Measurements from ENCODE around the gene MET. TPM values are rescaled to one million over a fixed set of nuclear protein-coding genes. Genes with fewer than 3 reads are reported as not detected.
"Not testable (repeated sequence)": the region's sequence is repeated elsewhere in the genome, so short reads cannot be mapped to it uniquely, and the experiment has no call there.

MET gene
- total RNA-seq, 1 experiment from 2014 or later, result 5.0 TPM

GRCh38 chr7:116717137-116717536 is 45.1 kb downstream of the MET start:
- no peaks in the 10 kb centered on the region for H3K4me1 Mint-ChIP-seq
- Histone ChIP-seq H3K18ac (ENCODE audit: insufficient read length, low read depth, low read length) (no peak overlapping the region), H2BK15ac (ENCODE audit: low read depth, low read length) (no peak overlapping the region), H3K79me1 (ENCODE audit: insufficient read depth, low read depth, low read length, poor library complexity, severe bottlenecking) (no peaks in the 10 kb centered on the region), H3K23ac (ENCODE audit: insufficient read length, low read depth, low read length) (no peak overlapping the region), H4K20me1 (ENCODE audit: control insufficient read depth, insufficient read depth, insufficient read length) (no peaks in the 10 kb centered on the region), H3K27ac (ENCODE audit: insufficient read length, low read depth, low read length) (no peak overlapping the region), H2BK5ac (ENCODE audit: insufficient read length, low read length) (no peak overlapping the region), H2AK5ac (ENCODE audit: insufficient read length, low read length) (no peak overlapping the region), H3K4me2 (ENCODE audit: insufficient read depth, insufficient read length, low read length) (no peak overlapping the region), H2BK12ac (ENCODE audit: insufficient read length, low read depth, low read length) (no peak overlapping the region), H4K5ac (ENCODE audit: insufficient read length, low read depth, low read length) (no peak overlapping the region), H2BK20ac (ENCODE audit: low read depth, low read length, poor library complexity, severe bottlenecking) (no peak overlapping the region), H3K4me1 (ENCODE audit: insufficient read depth, low read length) (no peaks in the 10 kb centered on the region; the same call in 1 of the 2 replicates), H3K9me3 (ENCODE audit: control insufficient read depth, low read depth, low read length) (no peaks in the 10 kb centered on the region), H4K91ac (ENCODE audit: insufficient read length, low read depth, low read length) (no peak overlapping the region), H3K9ac (ENCODE audit: extremely low read depth, insufficient read length, low read length) (no peak overlapping the region), H3K27me3 (ENCODE audit: insufficient read depth, low read length) (no peaks in the 10 kb centered on the region), H3K79me2 (ENCODE audit: insufficient read depth, low read length) (no peaks in the 10 kb centered on the region), H2BK120ac (ENCODE audit: low read depth, low read length, poor library complexity, severe bottlenecking) (no peak overlapping the region), H4K8ac (replicated peaks; ENCODE audit: insufficient read length, low read depth, low read length) (no peak overlapping the region), H3K4ac (ENCODE audit: low read depth, low read length) (no peak overlapping the region), H3T11ph (ENCODE audit: low read length) (no peak overlapping the region), H2AFZ (ENCODE audit: low read length) (no peak overlapping the region), H3K23me2 (ENCODE audit: insufficient read length, low read depth, low read length, poor library complexity, severe bottlenecking) (no peaks in the 10 kb centered on the region), H3K14ac (ENCODE audit: insufficient read depth, low read length) (no peak overlapping the region), H3K56ac (ENCODE audit: insufficient read length, low read depth, low read length) (no peak overlapping the region)
- no peaks in the 10 kb centered on the region for H3K27me3 Mint-ChIP-seq (ENCODE audit: low read depth)
- H3K36me3 Mint-ChIP-seq (ENCODE audit: insufficient read depth in 1 of 3, low read depth in 3 of 3), result no peaks in the 10 kb centered on the region
- DNase-seq, result no peak
- no CpG with 5 or more reads among the region's 3 CpGs for WGBS (ENCODE audit: extremely low coverage, insufficient read length, low lambda C conversion rate)
- TF ChIP-seq, protein P1, sequence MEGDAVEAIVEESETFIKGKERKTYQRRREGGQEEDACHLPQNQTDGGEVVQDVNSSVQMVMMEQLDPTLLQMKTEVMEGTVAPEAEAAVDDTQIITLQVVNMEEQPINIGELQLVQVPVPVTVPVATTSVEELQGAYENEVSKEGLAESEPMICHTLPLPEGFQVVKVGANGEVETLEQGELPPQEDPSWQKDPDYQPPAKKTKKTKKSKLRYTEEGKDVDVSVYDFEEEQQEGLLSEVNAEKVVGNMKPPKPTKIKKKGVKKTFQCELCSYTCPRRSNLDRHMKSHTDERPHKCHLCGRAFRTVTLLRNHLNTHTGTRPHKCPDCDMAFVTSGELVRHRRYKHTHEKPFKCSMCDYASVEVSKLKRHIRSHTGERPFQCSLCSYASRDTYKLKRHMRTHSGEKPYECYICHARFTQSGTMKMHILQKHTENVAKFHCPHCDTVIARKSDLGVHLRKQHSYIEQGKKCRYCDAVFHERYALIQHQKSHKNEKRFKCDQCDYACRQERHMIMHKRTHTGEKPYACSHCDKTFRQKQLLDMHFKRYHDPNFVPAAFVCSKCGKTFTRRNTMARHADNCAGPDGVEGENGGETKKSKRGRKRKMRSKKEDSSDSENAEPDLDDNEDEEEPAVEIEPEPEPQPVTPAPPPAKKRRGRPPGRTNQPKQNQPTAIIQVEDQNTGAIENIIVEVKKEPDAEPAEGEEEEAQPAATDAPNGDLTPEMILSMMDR (conservative IDR thresholded peaks at IDR 0.05), result no peak
- no peak overlapping the region for H3K4me3 Mint-ChIP-seq
- no peak overlapping the region for H3K27ac Mint-ChIP-seq
- no peaks in the 10 kb centered on the region for H3K9me3 Mint-ChIP-seq

- not testable (repeated sequence) for H3K18ac ChIP-seq (ENCODE audit: insufficient read length, low read depth, low read length); H2BK15ac ChIP-seq (ENCODE audit: low read depth, low read length); H4K8ac ChIP-seq (replicated peaks; ENCODE audit: insufficient read length, low read depth, low read length); H3K27ac ChIP-seq (ENCODE audit: insufficient read length, low read depth, low read length); H3K27me3 ChIP-seq (ENCODE audit: insufficient read depth, low read length); H3T11ph ChIP-seq (ENCODE audit: low read length); H4K5ac ChIP-seq (ENCODE audit: insufficient read length, low read depth, low read length); H3K9me3 Mint-ChIP-seq; H2BK5ac ChIP-seq (ENCODE audit: insufficient read length, low read length); H3K4me1 ChIP-seq (ENCODE audit: insufficient read depth, low read length); H4K91ac ChIP-seq (ENCODE audit: insufficient read length, low read depth, low read length); H3K4me2 ChIP-seq (ENCODE audit: insufficient read depth, insufficient read length, low read length); H2BK20ac ChIP-seq (ENCODE audit: low read depth, low read length, poor library complexity, severe bottlenecking); H3K9ac ChIP-seq (ENCODE audit: extremely low read depth, insufficient read length, low read length); H3K23me2 ChIP-seq (ENCODE audit: insufficient read length, low read depth, low read length, poor library complexity, severe bottlenecking); H2AFZ ChIP-seq (ENCODE audit: low read length); H3K56ac ChIP-seq (ENCODE audit: insufficient read length, low read depth, low read length); H3K9me3 ChIP-seq (ENCODE audit: control insufficient read depth, low read depth, low read length); DNase-seq; H3K4ac ChIP-seq (ENCODE audit: low read depth, low read length); H3K27me3 Mint-ChIP-seq (ENCODE audit: low read depth); H3K79me1 ChIP-seq (ENCODE audit: insufficient read depth, low read depth, low read length, poor library complexity, severe bottlenecking); H3K23ac ChIP-seq (ENCODE audit: insufficient read length, low read depth, low read length); H3K79me2 ChIP-seq (ENCODE audit: insufficient read depth, low read length); H2BK12ac ChIP-seq (ENCODE audit: insufficient read length, low read depth, low read length); H3K36me3 Mint-ChIP-seq (ENCODE audit: insufficient read depth in 1 of 3, low read depth in 3 of 3); H4K20me1 ChIP-seq (ENCODE audit: control insufficient read depth, insufficient read depth, insufficient read length); H2AK5ac ChIP-seq (ENCODE audit: insufficient read length, low read length); H3K14ac ChIP-seq (ENCODE audit: insufficient read depth, low read length); H2BK120ac ChIP-seq (ENCODE audit: low read depth, low read length, poor library complexity, severe bottlenecking)
- WGBS (ENCODE audit: extremely low coverage, insufficient read length, low lambda C conversion rate), result no CpG with 5 or more reads among the region's 31 CpGs
- Mint-ChIP-seq H3K4me1 (peaks cover 5 to 13% of the 10 kb centered on the region in 2 experiments), H3K27ac (peak overlapping the region in 1 of 3 experiments; percentile 88; a peak in 3 of 7 replicates), H3K4me3 (peak overlapping the region; percentile 26 to 51; a peak in 3 of 5 replicates)
Observed at GRCh38 chr7:116723959-116724529, 52.0 kb downstream of the MET start.

Measured in H9 (cell line).